Left lung (tissue), 10 donors: ENCODE measurements around the gene NXN. TPM values are rescaled to one million over a fixed set of nuclear protein-coding genes. Genes with fewer than 3 reads are reported as not detected.
"Not testable (repeated sequence)": the region's sequence is repeated elsewhere in the genome, so short reads cannot be mapped to it uniquely, and the experiment has no call there.

Experiments used
- ATAC-seq: fragments of 200-7000 bp; cut with Tn5 transposase; one replicate; pipeline ENCODE4 v1.9.1; 2020; ENCODE audit warnings: moderate library complexity
- DNase-seq, 4 donors: peaks; one replicate each; pipeline ENCODE4 v3.0.0-alpha.2; 2013 to 2020
- H3K27ac ChIP-seq, 2 donors: fragments of 200-600 bp; sonication (generic) in 1 of 2; one replicate each; pipeline versions ENCODE4 v1.5.0 to v1.8.0; 2020 to 2021
- H3K27me3 ChIP-seq, 2 donors: fragments of 200-600 bp; sonication (generic) in 1 of 2; one replicate each; pipeline versions ENCODE4 v1.5.0 to v1.8.0; 2020 to 2021
- H3K36me3 ChIP-seq, 2 donors: fragments of 200-600 bp; sonication (generic) in 1 of 2; one replicate each; pipeline versions ENCODE4 v1.5.0 to v1.8.0; 2020 to 2021
- H3K4me1 ChIP-seq, 2 donors: fragments of 200-600 bp; one replicate each; pipeline ENCODE4 v1.8.0; 2021
- H3K4me3 ChIP-seq, 2 donors: fragments of 200-600 bp; sonication (generic) in 1 of 2; one replicate each; pipeline versions ENCODE4 v1.5.0 to v1.8.0; 2020 to 2021; ENCODE audit warnings: mild to moderate bottlenecking in 1 of 2
- H3K9me3 ChIP-seq, 2 donors: fragments of 200-600 bp; sonication (generic) in 1 of 2; one replicate each; pipeline versions ENCODE4 v1.5.0 to v1.8.0; 2020 to 2021
- CTCF ChIP-seq, 2 donors: fragments of 200-600 bp; sonication (generic) in 1 of 2; IDR thresholded peaks; one replicate each; pipeline versions ENCODE4 v1.5.0 to v1.8.0; 2021; ENCODE audit warnings: antibody characterized with exemption in 2 of 2
- intact Hi-C, 2 donors: fragments of 100-400 bp; cut with DNase I; formaldehyde crosslinking; loops; one replicate each; pipeline versions ENCODE4 v1.11.2 to v1.14.2; 2022
- polyA plus RNA-seq, 6 donors: library from polyadenylated mRNA; unstranded; fragments of 120-200 nt; gene quantifications; one replicate each; pipeline ENCODE4 v1.2.1, GENCODE V29; 2013; ENCODE audit not compliant: insufficient read length in 6 of 6
- total RNA-seq, 2 donors: library from RNA; stranded (reverse); fragmentation: NEBNext Ultra II Directional; extraction: Animal tissue kit (Norgen Biotek cat#: 25700); gene quantifications; one replicate each; pipeline ENCODE4 v1.2.1, GENCODE V29; 2021
- donor health status: DM: no; HTN: yes; CAD: no.
- donor health status: DM: no; HTN: no; CAD: no.

The NXN gene
- total and polyA plus RNA-seq, 8 donors, result 33.8 to 59.1 (median 55.1) TPM

- no peak for TF ChIP-seq CTCF (IDR thresholded peaks at IDR 0.05)
- Histone ChIP-seq H3K27ac (no peak overlapping the region), H3K36me3 (no peaks in the 10 kb centered on the region), H3K27me3 (peaks cover 0 to 26% of the 10 kb centered on the region in 2 donors), H3K4me1 (peaks cover 3 to 42% of the 10 kb centered on the region in 2 donors), H3K4me3 (no peak overlapping the region), H3K9me3 (no peaks in the 10 kb centered on the region)
- intact Hi-C loops, result loop anchor here in 1 of 2 donors (5.0 to 10.0 kb wide), 2 partner anchors 72 to 180 kb away; no protein-coding TSS in a partner anchor
- DNase-seq (no peak), ATAC-seq (no peak)
Observed at GRCh38 chr17:977166-977565, 2.4 kb downstream of the NXN start.

- peaks cover 3 to 42% of the 10 kb centered on the region in 2 donors for H3K4me1 ChIP-seq
- no peaks in the 10 kb centered on the region for H3K9me3 ChIP-seq
- no peak for TF ChIP-seq CTCF (IDR thresholded peaks at IDR 0.05)
- no peak overlapping the region for H3K4me3 ChIP-seq
- DNase-seq (no peak), ATAC-seq (no peak)
- intact Hi-C loops, result loop anchor here in 1 of 2 donors (5.0 to 10.0 kb wide), 2 partner anchors 72 to 179 kb away; no protein-coding TSS in a partner anchor
- peaks cover 0 to 26% of the 10 kb centered on the region in 2 donors for H3K27me3 ChIP-seq
- H3K27ac ChIP-seq, result no peak overlapping the region
- no peaks in the 10 kb centered on the region for H3K36me3 ChIP-seq
Observed at GRCh38 chr17:976312-976711, 3.3 kb downstream of the NXN start.

- no peak overlapping the region for H3K4me3 ChIP-seq
- DNase-seq (no peak), ATAC-seq (no peak)
- intact Hi-C loops, result loop anchor here in 1 of 2 donors (5.0 to 10.0 kb wide), 2 partner anchors 71 to 178 kb away; no protein-coding TSS in a partner anchor
- no peaks in the 10 kb centered on the region for H3K36me3 ChIP-seq
- H3K27ac ChIP-seq, result no peak overlapping the region
- H3K27me3 ChIP-seq, result peaks cover 0 to 32% of the 10 kb centered on the region in 2 donors
- TF ChIP-seq CTCF (IDR thresholded peaks at IDR 0.05), result no peak
- no peaks in the 10 kb centered on the region for H3K9me3 ChIP-seq
- peaks cover 3 to 33% of the 10 kb centered on the region in 2 donors for H3K4me1 ChIP-seq
Observed at GRCh38 chr17:975371-975915, 4.1 kb downstream of the NXN start.

- not testable (repeated sequence) for H3K4me3 ChIP-seq, H3K27ac ChIP-seq, H3K9me3 ChIP-seq, DNase-seq, H3K36me3 ChIP-seq, ATAC-seq
- Histone ChIP-seq H3K27me3 (peaks cover 0 to 36% of the 10 kb centered on the region in 2 donors), H3K4me1 (peaks cover 0 to 28% of the 10 kb centered on the region in 2 donors)
- intact Hi-C loops, result loop anchor here in 1 of 2 donors (5.0 to 10.0 kb wide), 2 partner anchors 70 to 177 kb away; no protein-coding TSS in a partner anchor
Observed at GRCh38 chr17:974778-975177, 4.8 kb downstream of the NXN start.

- intact Hi-C loops, result loop anchor here in 1 of 2 donors (10.0 kb wide), 1 partner anchor 68 kb away; no protein-coding TSS in a partner anchor
- peaks cover 0 to 20% of the 10 kb centered on the region in 2 donors for H3K4me1 ChIP-seq
- no peak for TF ChIP-seq CTCF (IDR thresholded peaks at IDR 0.05)
- ATAC-seq, result no peak
- no peaks in the 10 kb centered on the region for H3K36me3 ChIP-seq
- peaks cover 0 to 33% of the 10 kb centered on the region in 2 donors for H3K27me3 ChIP-seq
- H3K4me3 ChIP-seq, result no peak overlapping the region
- no peak for DNase-seq
- no peak overlapping the region for H3K27ac ChIP-seq
- H3K9me3 ChIP-seq, result no peaks in the 10 kb centered on the region
Observed at GRCh38 chr17:973053-973452, 6.5 kb downstream of the NXN start.

GRCh38 chr17:971861-972260, 7.7 kb downstream of the NXN start:
- intact Hi-C loops, result loop anchor here in 1 of 2 donors (10.0 kb wide), 1 partner anchor 67 kb away; no protein-coding TSS in a partner anchor
- H3K4me1 ChIP-seq, ATAC-seq, H3K9me3 ChIP-seq, H3K4me3 ChIP-seq, H3K27ac ChIP-seq, H3K36me3 ChIP-seq, DNase-seq: not testable (repeated sequence)
- H3K27me3 ChIP-seq, result peaks cover 0 to 21% of the 10 kb centered on the region in 2 donors
